IMR-90 (cell line): Measurements from ENCODE around the gene NDUFAF8. TPM values are rescaled to one million over a fixed set of nuclear protein-coding genes. Genes with fewer than 3 reads are reported as not detected.

ENCODE experiments used
- ATAC-seq: fragments of 200-7000 bp; cut with Tn5 transposase; 2 replicates; pipeline ENCODE4 v1.9.1; 2020; ENCODE audit warnings: low read depth, mild to moderate bottlenecking, moderate library complexity
- BruUV-seq: library from RNA; stranded (reverse); fragments of 400-500 nt; replicated peaks from 2 replicates; lab custom pipeline; 2021; lab: Mats Ljungman, UMichigan
- CTCF ChIA-PET: fragments of 300-600 bp; formaldehyde crosslinking; extraction: SDS; loops from one replicate; lab custom pipeline; 2021; ENCODE audit warnings: antibody characterized with exemption; lab: Yijun Ruan, JAX
- POLR2A ChIA-PET: fragments of 300-600 bp; sonication (Branson Sonifier 250); formaldehyde crosslinking; loops from one replicate; lab custom pipeline; 2022; ENCODE audit warnings: antibody characterized with exemption; ENCODE audit not compliant: unreplicated experiment; lab: Charles Lee
- DNase-seq: peaks from one replicate; pipeline ENCODE4 v3.0.0; 2013
- H2AFZ ChIP-seq: replicated peaks from 2 replicates; pipeline ENCODE3; 2013; ENCODE audit warnings: low read length, mild to moderate bottlenecking; ENCODE audit not compliant: poor library complexity
- H2AK5ac ChIP-seq: 2 replicates; pipeline ENCODE4 v1.6.1; 2013; ENCODE audit warnings: low read depth, low read length, inconsistent platforms
- H2AK9ac ChIP-seq: replicated peaks from 2 replicates; pipeline ENCODE3; 2013; ENCODE audit warnings: mild to moderate bottlenecking, low read depth, low read length, moderate library complexity; ENCODE audit not compliant: poor library complexity
- H2BK120ac ChIP-seq: 2 replicates; pipeline ENCODE4 v1.6.1; 2013; ENCODE audit warnings: low read depth, low read length, inconsistent platforms
- H2BK15ac ChIP-seq: 3 replicates; pipeline ENCODE4 v1.6.1; 2013; ENCODE audit warnings: low read depth, low read length, inconsistent platforms
- H2BK20ac ChIP-seq: 2 replicates; pipeline ENCODE4 v1.6.1; 2013; ENCODE audit warnings: low read depth, mild to moderate bottlenecking, inconsistent platforms, low read length, moderate library complexity
- H2BK5ac ChIP-seq: 2 replicates; pipeline ENCODE4 v1.6.1; 2013; ENCODE audit warnings: mild to moderate bottlenecking, low read depth, low read length, inconsistent platforms; ENCODE audit not compliant: poor library complexity, severe bottlenecking
- H3K14ac ChIP-seq: replicated peaks from 2 replicates; pipeline ENCODE4 v1.6.1; 2013; ENCODE audit warnings: low read depth, low read length, inconsistent platforms
- H3K18ac ChIP-seq: 2 replicates; pipeline ENCODE4 v1.6.1; 2013; ENCODE audit warnings: low read depth, low read length, control low read depth
- H3K23ac ChIP-seq: 2 replicates; pipeline ENCODE4 v1.6.1; 2013; ENCODE audit warnings: low read depth, low read length, inconsistent platforms
- H3K27ac ChIP-seq: 2 replicates; pipeline ENCODE4 v1.5.1; 2013; ENCODE audit warnings: mild to moderate bottlenecking, control low read depth, low read length; ENCODE audit not compliant: insufficient read depth
- H3K27me3 ChIP-seq: 2 replicates; pipeline ENCODE4 v1.6.1; 2013; ENCODE audit warnings: low read length; ENCODE audit not compliant: control insufficient read depth, insufficient read depth
- H3K36me3 ChIP-seq: 2 replicates; pipeline ENCODE4 v1.6.1; 2013; ENCODE audit warnings: low read length, mixed read lengths; ENCODE audit not compliant: control insufficient read depth, insufficient read depth
- H3K4ac ChIP-seq: 2 replicates; pipeline ENCODE4 v1.6.1; 2013; ENCODE audit warnings: low read depth, low read length, inconsistent platforms
- H3K4me1 ChIP-seq: 2 replicates; pipeline ENCODE4 v1.6.1; 2013; ENCODE audit warnings: low read length, mixed read lengths; ENCODE audit not compliant: control insufficient read depth, insufficient read depth
- H3K4me2 ChIP-seq: 2 replicates; pipeline ENCODE4 v1.6.1; 2013; ENCODE audit warnings: low read depth, mild to moderate bottlenecking, control low read depth, low read length, moderate library complexity
- H3K4me3 ChIP-seq: 2 replicates; pipeline ENCODE4 v1.5.1; 2013; ENCODE audit warnings: low read depth, mild to moderate bottlenecking, control low read depth, low read length, moderate library complexity; ENCODE audit not compliant: insufficient read depth
- H3K56ac ChIP-seq: 2 replicates; pipeline ENCODE4 v1.6.1; 2013; ENCODE audit warnings: low read length, inconsistent platforms; ENCODE audit not compliant: insufficient read depth; ENCODE audit errors: extremely low read depth
- H3K79me1 ChIP-seq, 2 experiments: 2 replicates each; pipeline ENCODE4 v1.6.1; 2013; ENCODE audit warnings: low read length in 2 of 2, inconsistent platforms in 1 of 2, low read depth in 1 of 2
- H3K9ac ChIP-seq: 2 replicates; pipeline ENCODE4 v1.6.1; 2013; ENCODE audit warnings: low read depth, low read length, control low read depth
- H3K9me1 ChIP-seq: 2 replicates; pipeline ENCODE4 v1.6.1; 2013; ENCODE audit warnings: low read length, inconsistent platforms; ENCODE audit not compliant: insufficient read depth
- H3K9me3 ChIP-seq: 2 replicates; pipeline ENCODE4 v1.6.1; 2013; ENCODE audit warnings: low read length; ENCODE audit not compliant: control insufficient read depth, insufficient read depth
- H4K20me1 ChIP-seq: 2 replicates; pipeline ENCODE4 v1.6.1; 2013; ENCODE audit warnings: low read length, inconsistent platforms; ENCODE audit not compliant: insufficient read depth
- H4K5ac ChIP-seq: 2 replicates; pipeline ENCODE4 v1.6.1; 2013; ENCODE audit warnings: mild to moderate bottlenecking, low read depth, low read length, control low read depth
- H4K8ac ChIP-seq, 2 experiments: 2 replicates each; pipeline ENCODE4 v1.6.1; 2013; ENCODE audit warnings: low read depth in 2 of 2, low read length in 2 of 2, control low read depth in 1 of 2, inconsistent platforms in 1 of 2
- H4K91ac ChIP-seq: 2 replicates; pipeline ENCODE4 v1.6.1; 2013; ENCODE audit warnings: low read depth, low read length, inconsistent platforms; ENCODE audit not compliant: insufficient read depth
- BHLHE40 ChIP-seq: fragments of 150-350 bp; IDR thresholded peaks from 2 replicates; pipeline ENCODE4 v1.6.1; 2016; ENCODE audit warnings: mild to moderate bottlenecking, low read depth, low read length
- CEBPB ChIP-seq: IDR thresholded peaks from 2 replicates; pipeline ENCODE4 v1.6.1; 2012; ENCODE audit warnings: low read depth, low read length, improper control_type of control experiment
- CHD1 ChIP-seq: IDR thresholded peaks from 2 replicates; pipeline ENCODE4 v1.6.1; 2012; ENCODE audit warnings: low read depth, low read length, improper control_type of control experiment
- CTCF ChIP-seq: conservative IDR thresholded peaks from 2 replicates; pipeline ENCODE4 v1.5.1; 2012; ENCODE audit warnings: mild to moderate bottlenecking, low read depth, low read length, improper control_type of control experiment
- MAFK ChIP-seq: IDR thresholded peaks from 2 replicates; pipeline ENCODE4 v1.6.1; 2012; ENCODE audit warnings: low read depth, low read length, improper control_type of control experiment
- MXI1 ChIP-seq: IDR thresholded peaks from 2 replicates; pipeline ENCODE4 v1.6.1; 2012; ENCODE audit warnings: low read depth, mild to moderate bottlenecking, low read length, moderate library complexity, borderline replicate concordance
- POLR2A ChIP-seq: IDR thresholded peaks from 2 replicates; pipeline ENCODE4 v1.6.1; 2012; ENCODE audit warnings: mild to moderate bottlenecking, low read depth, low read length
- RAD21 ChIP-seq: IDR thresholded peaks from 2 replicates; pipeline ENCODE4 v1.6.1; 2012; ENCODE audit warnings: low read length, improper control_type of control experiment
- RCOR1 ChIP-seq: IDR thresholded peaks from 2 replicates; pipeline ENCODE4 v1.6.1; 2012; ENCODE audit warnings: mild to moderate bottlenecking, low read length, improper control_type of control experiment; ENCODE audit not compliant: insufficient replicate concordance
- RFX5 ChIP-seq: IDR thresholded peaks from 2 replicates; pipeline ENCODE4 v1.8.0; 2012; ENCODE audit warnings: low read depth, mild to moderate bottlenecking, low read length, moderate library complexity
- SMC3 ChIP-seq: fragments of 150-350 bp; IDR thresholded peaks from 2 replicates; pipeline ENCODE4 v1.6.1; 2016; ENCODE audit warnings: low read depth, mild to moderate bottlenecking, antibody characterized with exemption, low read length, moderate library complexity
- USF2 ChIP-seq: fragments of 150-350 bp; IDR thresholded peaks from 2 replicates; pipeline ENCODE4 v1.6.1; 2017; ENCODE audit warnings: mild to moderate bottlenecking, antibody characterized with exemption, low read length, low read depth
- WGBS, 2 experiments: methylation state at CpG; one replicate each; pipeline versions ENCODE4 v1.1.5 to v1.1.7; 2013; ENCODE audit warnings: missing lambda C conversion rate in 2 of 2; ENCODE audit not compliant: insufficient read length in 1 of 2; ENCODE audit errors: extremely low coverage in 2 of 2; 5-methylcytosine and 5-hydroxymethylcytosine counted together
- dilution Hi-C: fragments of 300-500 bp; cut with HindIII; formaldehyde crosslinking; loops from one replicate; pipeline ENCODE4 v1.14.3; 2018; ENCODE audit warnings: low sequenced_read_pairs; ENCODE audit not compliant: unreplicated experiment
- in situ Hi-C: fragments of 300-500 bp; cut with MboI; formaldehyde crosslinking; loops from 3 replicates; pipeline ENCODE4 v1.14.3; 2019; ENCODE audit warnings: low sequenced_read_pairs, inconsistent platforms, mixed read lengths
- intact Hi-C: fragments of 100-400 bp; cut with micrococcal nuclease; formaldehyde crosslinking; loops from 2 replicates; pipeline ENCODE4 v1.10.0; 2022
- polyA plus RNA-seq, 3 experiments: library from polyadenylated mRNA; depleted of rRNA; stranded (reverse); fragments of >200 nt; gene quantifications; 2 replicates each; pipeline ENCODE4 v1.2.3, GENCODE V29; 2012; ENCODE audit warnings: low replicate concordance in 1 of 3
- total RNA-seq: library from RNA; depleted of rRNA; stranded (reverse); fragments of >200 nt; gene quantifications from 2 replicates; pipeline ENCODE4 v1.2.3, GENCODE V29; 2012
- TF ChIP-seq, protein P1 (sequence below): fragments of 150-350 bp; IDR thresholded peaks from 2 replicates; pipeline ENCODE4 v1.6.1; 2016; ENCODE audit warnings: low read depth, mild to moderate bottlenecking, low read length, moderate library complexity, borderline replicate concordance

Gene NDUFAF8
- total and polyA plus RNA-seq, 2 of the 4 experiments (the other 2 are of a cell fraction): 11.1 to 65.0 TPM

DNA sequence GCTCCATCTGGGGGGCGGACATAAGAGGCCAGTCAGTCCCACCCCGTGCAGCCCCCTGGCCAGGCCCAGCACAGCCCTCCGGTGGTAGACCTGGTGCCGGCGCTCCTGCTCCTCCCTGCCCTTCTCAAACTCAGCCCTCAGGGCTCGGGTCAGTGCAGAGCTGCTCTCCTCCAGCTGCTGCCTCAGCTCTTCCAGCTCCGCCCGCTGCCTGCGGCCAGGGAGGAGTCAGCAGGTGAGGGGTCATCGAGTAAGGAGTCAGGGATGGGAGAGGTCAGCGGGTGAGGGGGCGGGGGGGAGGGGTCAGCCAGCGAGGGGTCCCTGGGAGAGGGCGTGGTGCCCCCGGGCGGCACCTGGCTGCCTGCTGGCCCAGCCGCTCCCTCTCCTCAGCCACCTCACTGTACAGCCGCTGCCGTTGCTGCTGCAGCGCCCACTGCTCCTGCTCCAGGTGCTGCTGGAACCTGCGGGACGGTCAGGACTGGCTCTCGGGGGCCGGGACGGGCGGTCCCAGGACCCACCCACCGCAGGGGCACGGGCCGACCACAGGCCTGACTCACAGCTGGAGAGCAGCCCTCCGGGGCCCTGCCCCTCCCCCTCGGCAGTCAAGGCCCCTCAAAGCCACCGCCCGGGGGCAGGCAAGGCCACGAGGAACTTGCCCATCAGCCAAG is 46.6 kb upstream of the NDUFAF8 start:
- no peak overlapping the region for H3K56ac ChIP-seq
- no peak for DNase-seq
- no peak for ATAC-seq
- no peaks in the 10 kb centered on the region for H3K9me1 ChIP-seq
- no peak overlapping the region for H4K5ac ChIP-seq
- no peak overlapping the region for H3K9ac ChIP-seq
- H2AK9ac ChIP-seq: no peak overlapping the region
- H3K27ac ChIP-seq: no peak overlapping the region
- no peak overlapping the region for H2BK5ac ChIP-seq
- H3K9me3 ChIP-seq: no peaks in the 10 kb centered on the region
- ChIA-PET POLR2A (no interaction called here), CTCF (interaction anchor here (0.6 kb wide), 1 partner anchor 8 kb away, joined by 4 read pairs; no protein-coding TSS in a partner anchor)
- no peaks in the 10 kb centered on the region for H3K4me1 ChIP-seq
- no peak overlapping the region for H4K91ac ChIP-seq
- no peak overlapping the region for H3K4me3 ChIP-seq
- no peak overlapping the region for H2BK15ac ChIP-seq
- 82% methylated on average over 15 of the region's 34 CpGs; no CpG with 5 or more reads in 1 of the 2 experiments for WGBS, 2 experiments
- no peak overlapping the region for H2AK5ac ChIP-seq
- no peak overlapping the region for H2AFZ ChIP-seq
- no TSS peak for BruUV-seq
- no peak overlapping the region for H3K4ac ChIP-seq
- H3K18ac ChIP-seq: no peak overlapping the region
- H3K14ac ChIP-seq: no peak overlapping the region
- no peak overlapping the region for H2BK20ac ChIP-seq
- H2BK120ac ChIP-seq: no peak overlapping the region
- H4K20me1 ChIP-seq: no peaks in the 10 kb centered on the region; the same call in 1 of the 2 replicates
- in situ Hi-C loops (no loop called here), intact Hi-C loops (no loop called here), dilution Hi-C loops (no loop called here)
- H3K79me1 ChIP-seq: no peaks in the 10 kb centered on the region
- no peaks in the 10 kb centered on the region for H3K27me3 ChIP-seq
- no peak for TF ChIP-seq POLR2A
- TF ChIP-seq MXI1: no peak
- TF ChIP-seq RCOR1: no peak
- TF ChIP-seq RAD21: no peak
- TF ChIP-seq CHD1: no peak
- no peak for TF ChIP-seq RFX5
- TF ChIP-seq BHLHE40: no peak
- TF ChIP-seq, protein P1, sequence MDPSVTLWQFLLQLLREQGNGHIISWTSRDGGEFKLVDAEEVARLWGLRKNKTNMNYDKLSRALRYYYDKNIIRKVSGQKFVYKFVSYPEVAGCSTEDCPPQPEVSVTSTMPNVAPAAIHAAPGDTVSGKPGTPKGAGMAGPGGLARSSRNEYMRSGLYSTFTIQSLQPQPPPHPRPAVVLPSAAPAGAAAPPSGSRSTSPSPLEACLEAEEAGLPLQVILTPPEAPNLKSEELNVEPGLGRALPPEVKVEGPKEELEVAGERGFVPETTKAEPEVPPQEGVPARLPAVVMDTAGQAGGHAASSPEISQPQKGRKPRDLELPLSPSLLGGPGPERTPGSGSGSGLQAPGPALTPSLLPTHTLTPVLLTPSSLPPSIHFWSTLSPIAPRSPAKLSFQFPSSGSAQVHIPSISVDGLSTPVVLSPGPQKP: no peak
- no peak for TF ChIP-seq CTCF
- no peak for TF ChIP-seq MAFK
- TF ChIP-seq USF2: no peak
- no peak for TF ChIP-seq CEBPB
- no peak for TF ChIP-seq SMC3
- H3K36me3 ChIP-seq: peaks cover 11% of the 10 kb centered on the region
- no peak overlapping the region for H3K23ac ChIP-seq
- H4K8ac ChIP-seq: no peak overlapping the region
- no peak overlapping the region for H3K4me2 ChIP-seq
